C1 segment of cervical spinal cord (tissue), 14 donors: ENCODE data around the gene KDM3B.
"Not testable (repeated sequence)": the region's sequence is repeated elsewhere in the genome, so short reads cannot be mapped to it uniquely, and the experiment has no call there.

Experiments
- DNase-seq, 14 donors: peaks; one replicate each; lab custom pipeline; 2025; lab: John Stamatoyannopoulos, UW

KDM3B gene

GRCh38 chr5:138466125-138466899 lies 113.8 kb downstream of the KDM3B start:
- DNase-seq: peak in 2 of 14 donors; percentile 27 to 32

GRCh38 chr5:138466900-138467710 lies 114.6 kb downstream of the KDM3B start:
- peak in 1 of 14 donors; percentile 51 for DNase-seq

GRCh38 chr5:138467711-138468132 lies 115.2 kb downstream of the KDM3B start:
- peak in 1 of 14 donors; percentile 45 for DNase-seq

GRCh38 chr5:138468133-138468965 lies 115.9 kb downstream of the KDM3B start:
- no peak for DNase-seq

GRCh38 chr5:138468966-138469539 lies 116.6 kb downstream of the KDM3B start:
- no peak for DNase-seq

- no peak for DNase-seq
These were observed 117.2 kb downstream of the KDM3B start for GRCh38 chr5:138469540-138470321.

GRCh38 chr5:138470322-138471051 lies 118.0 kb downstream of the KDM3B start:
- no peak for DNase-seq

GRCh38 chr5:138471052-138471361 lies 118.5 kb downstream of the KDM3B start:
- DNase-seq: no peak

GRCh38 chr5:138472353-138472752 lies 119.9 kb downstream of the KDM3B start:
- no peak for DNase-seq

GRCh38 chr5:138473151-138473550 lies 120.7 kb downstream of the KDM3B start:
- DNase-seq: not testable (repeated sequence)

GRCh38 chr5:138476918-138477317 lies 124.4 kb downstream of the KDM3B start:
- DNase-seq: no peak

GRCh38 chr5:138482638-138483037 lies 130.2 kb downstream of the KDM3B start:
- no peak for DNase-seq
